ENCODE results near the gene CLINT1.

DNA sequence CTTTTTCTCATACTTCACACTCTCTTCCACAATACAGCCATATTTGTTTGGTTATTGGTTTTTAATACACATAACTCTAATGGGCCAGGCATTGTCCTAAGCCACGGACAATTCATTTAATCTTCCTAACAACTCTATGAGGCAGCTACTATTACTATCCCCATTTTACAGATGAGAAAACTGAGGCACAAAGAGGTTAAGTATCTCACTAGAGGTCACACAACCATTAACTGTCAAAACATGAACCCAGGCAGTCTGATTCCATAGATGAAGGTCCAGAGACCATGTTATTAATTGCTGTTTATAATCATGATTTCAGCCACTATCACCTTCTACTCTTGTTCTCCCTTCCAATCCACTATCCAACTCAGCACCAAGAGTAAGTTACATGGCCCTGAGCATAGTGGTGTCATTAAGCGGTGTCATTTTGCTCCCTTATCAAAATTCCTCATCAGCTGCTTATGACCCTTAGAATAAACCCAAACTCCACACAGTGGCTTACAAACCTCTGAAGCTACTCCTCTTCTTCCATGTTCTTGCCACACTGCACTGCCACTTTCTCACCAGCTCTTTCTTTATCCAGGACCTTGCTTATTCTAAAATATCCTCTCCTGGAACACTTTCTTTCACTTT lies 22.7 kb downstream of the CLINT1 start:
- TF ChIP-seq EP300 (IDR thresholded peaks at IDR 0.05; ENCODE audit: borderline replicate concordance): no peak
- no peak for TF ChIP-seq CEBPB (IDR thresholded peaks at IDR 0.05)
- TF ChIP-seq, protein P1, sequence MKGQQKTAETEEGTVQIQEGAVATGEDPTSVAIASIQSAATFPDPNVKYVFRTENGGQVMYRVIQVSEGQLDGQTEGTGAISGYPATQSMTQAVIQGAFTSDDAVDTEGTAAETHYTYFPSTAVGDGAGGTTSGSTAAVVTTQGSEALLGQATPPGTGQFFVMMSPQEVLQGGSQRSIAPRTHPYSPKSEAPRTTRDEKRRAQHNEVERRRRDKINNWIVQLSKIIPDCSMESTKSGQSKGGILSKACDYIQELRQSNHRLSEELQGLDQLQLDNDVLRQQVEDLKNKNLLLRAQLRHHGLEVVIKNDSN (IDR thresholded peaks at IDR 0.05): no peak
- TF ChIP-seq TCF12 (IDR thresholded peaks at IDR 0.05; ENCODE audit: low read depth): no peak
- TF ChIP-seq ZBTB7A (IDR thresholded peaks at IDR 0.05; ENCODE audit: low read depth): no peak
- TF ChIP-seq TEAD4 (IDR thresholded peaks at IDR 0.05): no peak
